Mesenchymal stem cell (in vitro differentiated cells and primary cell): Measurements from ENCODE around the gene HEG1. TPM values are rescaled to one million over a fixed set of nuclear protein-coding genes. Genes with fewer than 3 reads are reported as not detected.

Experiments
- DNase-seq: peaks from one replicate; pipeline ENCODE4 v3.0.0-alpha.2; 2013
- H2AFZ ChIP-seq: one replicate; pipeline ENCODE4 v1.6.1; 2013; ENCODE audit warnings: low read depth, mild to moderate bottlenecking, control low read depth, inconsistent platforms, low read length, moderate library complexity
- H2AK5ac ChIP-seq: 2 replicates; pipeline ENCODE4 v1.6.1; 2013; ENCODE audit warnings: low read length, moderate library complexity, mild to moderate bottlenecking, inconsistent platforms; ENCODE audit not compliant: severe bottlenecking
- H2BK120ac ChIP-seq: one replicate; pipeline ENCODE4 v1.6.1; 2013; ENCODE audit warnings: low read depth, mild to moderate bottlenecking, inconsistent platforms, low read length, moderate library complexity
- H2BK12ac ChIP-seq, 2 experiments: one replicate each; pipeline ENCODE4 v1.6.1; 2013; ENCODE audit warnings: inconsistent platforms in 2 of 2, low read length in 2 of 2, mild to moderate bottlenecking in 2 of 2, moderate library complexity in 2 of 2, control low read depth in 1 of 2
- H2BK15ac ChIP-seq: one replicate; pipeline ENCODE4 v1.6.1; 2013; ENCODE audit warnings: mild to moderate bottlenecking, low read depth, inconsistent platforms; ENCODE audit not compliant: poor library complexity, severe bottlenecking
- H2BK5ac ChIP-seq: 2 replicates; pipeline ENCODE4 v1.6.1; 2013; ENCODE audit warnings: low read depth, mild to moderate bottlenecking, low read length, control low read depth, inconsistent platforms; ENCODE audit not compliant: poor library complexity, severe bottlenecking
- H3K14ac ChIP-seq, 2 experiments: one replicate each; pipeline ENCODE4 v1.6.1; 2013; ENCODE audit warnings: inconsistent platforms in 2 of 2, low read length in 2 of 2, control low read depth in 1 of 2, mild to moderate bottlenecking in 1 of 2, moderate library complexity in 1 of 2
- H3K18ac ChIP-seq, 2 experiments: one replicate each; pipeline ENCODE4 v1.6.1; 2013; ENCODE audit warnings: inconsistent platforms in 2 of 2, low read length in 2 of 2, control low read depth in 1 of 2, low read depth in 1 of 2, mild to moderate bottlenecking in 1 of 2
- H3K23ac ChIP-seq, 2 experiments: one replicate each; pipeline ENCODE4 v1.6.1; 2013; ENCODE audit warnings: inconsistent platforms in 2 of 2, low read length in 2 of 2, mild to moderate bottlenecking in 2 of 2, moderate library complexity in 2 of 2, control low read depth in 1 of 2
- H3K27ac ChIP-seq: 2 replicates; pipeline ENCODE4 v1.5.1; 2013; ENCODE audit warnings: mild to moderate bottlenecking, moderate library complexity, low read length, control low read depth, inconsistent platforms; ENCODE audit not compliant: poor library complexity, severe bottlenecking
- H3K27me3 ChIP-seq, 2 experiments: 2 replicates each; pipeline versions ENCODE4 v1.6.1 to v1.7.0; 2013; ENCODE audit warnings: low read length in 2 of 2, mild to moderate bottlenecking in 2 of 2, moderate library complexity in 2 of 2, control low read depth in 1 of 2, inconsistent platforms in 1 of 2; ENCODE audit not compliant: control insufficient read depth in 1 of 2, insufficient read depth in 1 of 2
- H3K36me3 ChIP-seq, 2 experiments: 2 replicates each; pipeline versions ENCODE4 v1.6.1 to v1.7.0; 2013; ENCODE audit warnings: low read length in 2 of 2, control low read depth in 1 of 2, inconsistent platforms in 1 of 2, low read depth in 1 of 2, mild to moderate bottlenecking in 1 of 2; ENCODE audit not compliant: insufficient read depth in 2 of 2, control insufficient read depth in 1 of 2
- H3K4ac ChIP-seq, 2 experiments: one replicate each; pipeline ENCODE4 v1.6.1; 2013; ENCODE audit warnings: inconsistent platforms in 2 of 2, low read length in 2 of 2, mild to moderate bottlenecking in 2 of 2, moderate library complexity in 2 of 2, control low read depth in 1 of 2, low read depth in 1 of 2
- H3K4me1 ChIP-seq: 2 replicates; pipeline ENCODE4 v1.6.1; 2013; ENCODE audit warnings: low read depth, low read length, control low read depth; ENCODE audit not compliant: control insufficient read depth, insufficient read depth
- H3K4me2 ChIP-seq: 2 replicates; pipeline ENCODE4 v1.6.1; 2013; ENCODE audit warnings: low read length, mild to moderate bottlenecking, inconsistent platforms; ENCODE audit not compliant: poor library complexity, severe bottlenecking
- H3K4me3 ChIP-seq, 2 experiments: 2 replicates each; pipeline versions ENCODE4 v1.5.1 to v1.7.0; 2013; ENCODE audit warnings: low read length in 2 of 2, mild to moderate bottlenecking in 2 of 2, control low read depth in 1 of 2, low read depth in 1 of 2; ENCODE audit not compliant: insufficient read depth in 1 of 2
- H3K79me1 ChIP-seq: replicated peaks from 2 replicates; pipeline ENCODE4 v1.6.1; 2013; ENCODE audit warnings: mild to moderate bottlenecking, control low read depth, low read length, inconsistent platforms; ENCODE audit not compliant: poor library complexity, severe bottlenecking
- H3K9ac ChIP-seq: 2 replicates; pipeline ENCODE4 v1.7.0; 2013; ENCODE audit warnings: mild to moderate bottlenecking, low read length, moderate library complexity
- H3K9me3 ChIP-seq: 2 replicates; pipeline ENCODE4 v1.7.0; 2013; ENCODE audit warnings: mild to moderate bottlenecking, low read length; ENCODE audit not compliant: control insufficient read depth
- H4K8ac ChIP-seq: one replicate; pipeline ENCODE4 v1.6.1; 2013; ENCODE audit warnings: inconsistent platforms, mild to moderate bottlenecking, low read length, moderate library complexity
- H4K91ac ChIP-seq: one replicate; pipeline ENCODE4 v1.6.1; 2013; ENCODE audit warnings: mild to moderate bottlenecking, low read length, inconsistent platforms
- WGBS: methylation state at CpG from one replicate; pipeline ENCODE4 v1.1.7; 2013; ENCODE audit warnings: mixed read lengths; 5-methylcytosine and 5-hydroxymethylcytosine counted together
- polyA plus RNA-seq, 2 experiments: library from polyadenylated mRNA; stranded (reverse); fragments of 200-250 nt; gene quantifications; one replicate each; pipeline ENCODE4 v1.2.3, GENCODE V29; 2013

Gene HEG1
- polyA plus RNA-seq (2013, experiment 1 of 2), result 134 TPM
- polyA plus RNA-seq (2013, experiment 2 of 2), result 130 TPM

- H3K27me3 ChIP-seq, result no peaks in the 10 kb centered on the region
- peak within 1 kb of the TSS; percentile 73 for H3K4me2 ChIP-seq
- peak within 1 kb of the TSS; percentile 83 for H2BK15ac ChIP-seq
- peak; percentile 91 for DNase-seq
- peak within 1 kb of the TSS; percentile 70 for H4K91ac ChIP-seq
- H2BK120ac ChIP-seq, result peak within 1 kb of the TSS; percentile 67
- H3K4me3 ChIP-seq, result peak within 1 kb of the TSS; percentile 84 to 94
- no peak within 1 kb of the TSS for H2AK5ac ChIP-seq
- peaks cover 0 to 10% of the 10 kb centered on the region in 2 experiments for H3K36me3 ChIP-seq
- peak within 1 kb of the TSS in 1 of 2 experiments; percentile 34 for H3K23ac ChIP-seq
- H2BK5ac ChIP-seq, result peak within 1 kb of the TSS; percentile 54
- 4% methylated on average over 35 of the region's 67 CpGs for WGBS
- peak within 1 kb of the TSS; percentile 64 for H4K8ac ChIP-seq
- H2AFZ ChIP-seq, result no peak within 1 kb of the TSS
- H3K79me1 ChIP-seq, result no peaks in the 10 kb centered on the region
- peak within 1 kb of the TSS; percentile 88 to 90 for H3K18ac ChIP-seq
- H3K27ac ChIP-seq, result peak within 1 kb of the TSS; percentile 55
- no peaks in the 10 kb centered on the region for H3K9me3 ChIP-seq
- H3K14ac ChIP-seq, result peak within 1 kb of the TSS in 1 of 2 experiments; percentile 69
- peak within 1 kb of the TSS; percentile 27 to 42 for H3K4ac ChIP-seq
- H3K4me1 ChIP-seq, result peaks cover 19% of the 10 kb centered on the region
- peak within 1 kb of the TSS; percentile 98 for H3K9ac ChIP-seq
- peak within 1 kb of the TSS in 1 of 2 experiments; percentile 45 for H2BK12ac ChIP-seq
Observed at GRCh38 chr3:125055913-125056745, at the start of gene HEG1. Gene HEG1 (minus strand): TSS chr3:125055997. CDS start chr3:125055890, 107 bp downstream.

GRCh38 chr3:125105116-125105515 lies 49.3 kb upstream of the HEG1 start:
- WGBS, result 89% methylated on average over 1 of the region's 1 CpG
- no peak overlapping the region for H2BK12ac ChIP-seq

DNA sequence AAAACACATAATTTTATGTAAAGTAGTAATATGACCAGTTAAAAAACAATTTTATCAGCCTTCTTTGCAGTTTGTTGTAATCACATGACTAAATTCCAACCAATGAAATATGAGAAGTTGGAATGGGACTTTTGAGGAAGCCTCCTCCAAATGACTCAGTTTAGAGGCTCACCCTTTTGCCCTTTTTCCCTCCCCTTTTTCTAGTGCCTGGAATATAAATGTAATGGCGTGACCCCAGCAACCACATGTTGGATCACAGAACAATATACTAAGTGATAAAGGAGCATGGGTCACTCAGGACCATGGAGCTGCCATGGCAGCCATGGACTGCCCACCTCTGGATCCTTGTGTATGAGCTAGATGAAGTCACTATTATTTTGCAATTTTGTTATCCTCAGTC lies 48.8 kb upstream of the HEG1 start:
- Histone ChIP-seq H2AFZ (no peak overlapping the region), H2BK12ac (no peak overlapping the region), H2AK5ac (no peak overlapping the region), H3K4ac (no peak overlapping the region), H3K79me1 (peaks cover 1% of the 10 kb centered on the region), H3K27me3 (no peaks in the 10 kb centered on the region), H3K23ac (no peak overlapping the region), H3K18ac (no peak overlapping the region), H3K4me1 (peaks cover 18% of the 10 kb centered on the region), H3K4me3 (no peak overlapping the region), H3K36me3 (no peaks in the 10 kb centered on the region), H2BK5ac (no peak overlapping the region), H4K91ac (no peak overlapping the region), H3K4me2 (no peak overlapping the region), H4K8ac (no peak overlapping the region), H3K14ac (no peak overlapping the region), H3K9ac (no peak overlapping the region), H3K9me3 (no peaks in the 10 kb centered on the region), H3K27ac (no peak overlapping the region), H2BK120ac (no peak overlapping the region), H2BK15ac (no peak overlapping the region)
- no CpG with 5 or more reads among the region's 1 CpG for WGBS
- DNase-seq, result no peak

More at GRCh38 chr3:125105116-125105515, 49.3 kb upstream of the HEG1 start:
- H3K9ac ChIP-seq, result no peak overlapping the region
- H2BK120ac ChIP-seq, result no peak overlapping the region
- H4K8ac ChIP-seq, result no peak overlapping the region
- H3K27me3 ChIP-seq, result no peaks in the 10 kb centered on the region
- H3K79me1 ChIP-seq, result peaks cover 1% of the 10 kb centered on the region
- H3K27ac ChIP-seq, result no peak overlapping the region
- H3K36me3 ChIP-seq, result no peaks in the 10 kb centered on the region
- H3K4me3 ChIP-seq, result no peak overlapping the region
- no peak overlapping the region for H2BK5ac ChIP-seq
- no peak overlapping the region for H3K4me2 ChIP-seq
- H3K14ac ChIP-seq, result no peak overlapping the region
- no peak overlapping the region for H2AFZ ChIP-seq
- H3K9me3 ChIP-seq, result no peaks in the 10 kb centered on the region
- no peak overlapping the region for H3K23ac ChIP-seq
- no peak overlapping the region for H4K91ac ChIP-seq
- no peak overlapping the region for H3K4ac ChIP-seq
- no peak overlapping the region for H2AK5ac ChIP-seq
- H2BK15ac ChIP-seq, result no peak overlapping the region
- no peak for DNase-seq
- H3K18ac ChIP-seq, result no peak overlapping the region
- peaks cover 22% of the 10 kb centered on the region for H3K4me1 ChIP-seq

GRCh38 chr3:125103406-125103805 lies 47.6 kb upstream of the HEG1 start:
- 91% methylated on average over 1 of the region's 1 CpG for WGBS

More at GRCh38 chr3:125103406-125103805, 47.6 kb upstream of the HEG1 start:
- Histone ChIP-seq H3K4me1 (peaks cover 13% of the 10 kb centered on the region), H2BK15ac (no peak overlapping the region), H3K36me3 (no peaks in the 10 kb centered on the region), H3K9me3 (no peaks in the 10 kb centered on the region), H3K27ac (no peak overlapping the region), H3K4me2 (no peak overlapping the region), H2BK120ac (no peak overlapping the region), H3K4ac (no peak overlapping the region), H2AFZ (no peak overlapping the region), H3K14ac (no peak overlapping the region), H3K27me3 (no peaks in the 10 kb centered on the region), H3K79me1 (peaks cover 1% of the 10 kb centered on the region), H3K4me3 (no peak overlapping the region), H3K9ac (no peak overlapping the region), H4K8ac (no peak overlapping the region), H3K23ac (no peak overlapping the region), H2AK5ac (no peak overlapping the region), H3K18ac (no peak overlapping the region), H2BK12ac (no peak overlapping the region), H2BK5ac (no peak overlapping the region), H4K91ac (no peak overlapping the region)
- no peak for DNase-seq
